ENCODE data around the gene PVALEF. TPM values are rescaled to one million over a fixed set of nuclear protein-coding genes. Genes with fewer than 3 reads are reported as not detected.

PVALEF gene
- total RNA-seq, 2 experiments from 2014 or later = not detected

DNA sequence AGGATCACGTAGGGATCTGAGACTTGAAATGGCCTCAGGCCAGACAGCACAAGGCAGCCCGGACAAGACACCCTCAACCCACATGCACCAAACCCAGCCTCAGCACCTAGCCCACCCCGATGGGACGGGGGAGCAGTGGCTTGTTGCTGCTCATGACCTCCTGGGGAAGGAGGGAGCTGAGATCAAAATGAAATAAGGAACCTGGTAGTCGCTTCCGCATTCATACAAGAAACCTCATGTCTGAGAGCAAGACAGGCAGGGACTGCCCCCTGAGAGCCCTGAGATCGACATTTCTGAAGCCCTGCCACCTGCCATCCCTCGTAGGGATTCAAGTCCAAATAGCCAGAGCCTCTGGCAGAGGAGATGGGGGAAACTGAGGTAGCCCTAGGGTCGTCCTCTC is 63.1 kb downstream of the PVALEF start:
- ChIA-PET POLR2A (interaction anchor here (0.8 kb wide), 1 partner anchor 10 kb away, joined by 3 read pairs; the partner anchor contains the start of genes NDUFAF8 and TEPSIN), CTCF (no interaction called here)

DNA sequence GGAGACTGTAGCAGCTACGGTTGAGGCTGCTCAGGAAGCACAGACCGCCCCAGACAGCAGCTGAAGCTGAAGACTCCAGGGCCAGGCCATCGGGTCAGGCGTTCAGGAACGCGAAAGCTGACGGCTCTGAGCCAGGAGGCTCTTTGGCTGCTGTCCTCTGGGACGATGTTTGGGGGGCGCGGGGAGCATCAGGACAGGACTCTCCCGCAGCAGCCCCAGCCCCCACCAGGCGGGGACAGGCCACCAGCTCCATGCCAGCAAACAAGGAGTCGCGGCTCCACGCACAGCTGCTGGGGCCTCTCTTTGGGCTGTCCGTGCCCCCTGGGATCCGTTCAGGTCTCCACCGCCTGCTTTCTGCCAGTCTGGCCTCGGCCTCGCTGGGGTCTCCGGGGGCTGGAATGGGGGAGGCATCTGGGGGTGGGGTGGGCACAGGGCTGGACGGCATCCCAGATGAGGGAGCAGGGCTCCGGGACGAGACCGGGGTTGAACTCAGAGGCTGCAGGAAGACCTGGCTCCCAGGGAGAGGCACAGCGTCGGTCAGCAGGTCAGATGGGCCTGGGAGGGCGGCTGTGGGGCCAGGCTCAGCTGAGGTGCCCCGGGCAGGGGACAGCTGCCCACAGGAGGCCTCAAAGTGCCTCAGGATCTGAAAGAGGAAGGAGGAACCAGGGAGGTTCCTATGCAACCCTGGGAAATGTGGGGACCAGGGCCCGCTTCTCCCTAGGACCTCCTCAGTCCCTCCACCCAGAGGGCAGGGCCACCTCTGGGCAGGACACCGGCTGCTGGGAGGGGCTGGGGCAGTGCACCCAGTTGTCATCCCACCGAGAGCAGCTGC is 63.7 kb downstream of the PVALEF start:
- ChIA-PET CTCF (no interaction called here), POLR2A (interaction anchor here (0.8 kb wide), 1 partner anchor 10 kb away, joined by 3 read pairs; the partner anchor contains the start of genes NDUFAF8 and TEPSIN)

DNA sequence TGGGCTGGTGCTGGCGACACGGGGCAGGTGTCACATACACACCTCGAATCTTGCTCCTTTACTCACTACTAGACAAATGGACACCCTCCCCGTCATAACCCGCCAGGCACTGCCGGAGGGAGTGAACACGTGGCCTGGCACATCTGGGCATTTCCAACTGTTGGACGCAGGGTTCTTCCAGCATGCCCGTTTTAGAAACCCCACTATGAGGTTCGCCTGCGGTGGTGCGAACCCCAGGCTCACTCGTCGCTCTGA is 64.3 kb downstream of the PVALEF start:
- ChIA-PET POLR2A (no interaction called here), CTCF (no interaction called here)

DNA sequence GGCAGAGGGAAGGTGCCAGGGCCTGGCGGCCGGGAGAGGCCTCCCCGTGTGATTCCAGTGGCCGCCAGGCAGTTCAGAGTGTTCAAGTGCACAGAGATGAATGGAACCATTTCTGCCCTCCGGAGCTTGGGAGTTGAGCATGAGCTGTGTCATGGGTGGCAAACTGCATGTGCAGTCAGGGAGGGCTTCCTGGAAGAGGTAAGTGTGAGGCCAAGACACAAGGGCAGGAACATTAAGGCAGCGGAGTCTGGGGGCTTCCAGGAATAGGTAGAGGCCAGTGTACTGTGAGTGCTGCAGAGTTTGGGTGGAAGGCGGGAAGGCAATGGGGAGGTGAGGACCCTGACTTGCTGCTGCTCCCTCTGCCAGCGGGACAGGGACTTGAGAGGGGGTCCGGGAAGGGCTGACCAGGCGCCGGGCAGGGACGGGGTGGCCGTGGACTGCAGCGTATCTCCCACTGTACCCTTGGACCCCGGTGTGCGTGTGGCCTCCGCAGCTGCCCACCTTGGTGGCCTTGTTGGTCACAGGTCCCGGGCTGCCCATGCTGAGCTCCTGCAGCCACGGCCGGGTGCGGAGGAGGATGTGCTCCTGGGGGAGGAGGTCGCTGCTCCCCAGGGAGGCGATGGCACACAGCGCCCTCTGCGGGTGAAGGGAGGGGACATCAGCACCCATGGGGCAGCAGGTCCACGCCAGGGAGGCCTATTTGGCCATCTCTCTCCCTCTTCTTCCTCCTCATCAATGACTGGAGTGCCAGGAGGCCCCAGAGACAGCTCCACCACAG is 64.9 kb downstream of the PVALEF start:
- POLR2A ChIA-PET = no interaction called here
- CTCF ChIA-PET = no interaction called here

DNA sequence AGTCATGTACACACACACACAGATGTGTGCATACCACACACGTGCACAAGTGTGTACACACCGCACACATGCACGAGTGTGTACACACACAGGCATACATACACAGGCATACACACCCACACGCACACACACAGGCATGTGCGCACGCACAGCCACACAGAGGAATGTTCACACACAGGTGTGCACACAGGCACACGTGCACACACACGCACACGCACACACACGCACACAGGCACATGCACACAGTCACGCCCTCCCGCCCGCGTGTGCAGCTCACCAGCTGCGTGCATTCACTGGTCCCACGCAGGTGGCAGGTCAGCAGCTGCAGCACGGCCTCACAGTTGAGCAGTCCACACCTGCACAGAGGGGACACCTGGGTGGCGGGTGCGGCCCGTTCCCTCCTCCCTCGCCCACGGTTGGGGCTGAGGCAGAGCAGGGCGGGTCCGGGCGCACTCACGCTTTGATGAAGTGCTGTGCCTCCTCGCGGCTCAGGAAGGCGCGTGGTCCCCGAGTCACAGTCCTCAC is 65.9 kb downstream of the PVALEF start:
- CTCF ChIA-PET = no interaction called here
- POLR2A ChIA-PET = no interaction called here

DNA sequence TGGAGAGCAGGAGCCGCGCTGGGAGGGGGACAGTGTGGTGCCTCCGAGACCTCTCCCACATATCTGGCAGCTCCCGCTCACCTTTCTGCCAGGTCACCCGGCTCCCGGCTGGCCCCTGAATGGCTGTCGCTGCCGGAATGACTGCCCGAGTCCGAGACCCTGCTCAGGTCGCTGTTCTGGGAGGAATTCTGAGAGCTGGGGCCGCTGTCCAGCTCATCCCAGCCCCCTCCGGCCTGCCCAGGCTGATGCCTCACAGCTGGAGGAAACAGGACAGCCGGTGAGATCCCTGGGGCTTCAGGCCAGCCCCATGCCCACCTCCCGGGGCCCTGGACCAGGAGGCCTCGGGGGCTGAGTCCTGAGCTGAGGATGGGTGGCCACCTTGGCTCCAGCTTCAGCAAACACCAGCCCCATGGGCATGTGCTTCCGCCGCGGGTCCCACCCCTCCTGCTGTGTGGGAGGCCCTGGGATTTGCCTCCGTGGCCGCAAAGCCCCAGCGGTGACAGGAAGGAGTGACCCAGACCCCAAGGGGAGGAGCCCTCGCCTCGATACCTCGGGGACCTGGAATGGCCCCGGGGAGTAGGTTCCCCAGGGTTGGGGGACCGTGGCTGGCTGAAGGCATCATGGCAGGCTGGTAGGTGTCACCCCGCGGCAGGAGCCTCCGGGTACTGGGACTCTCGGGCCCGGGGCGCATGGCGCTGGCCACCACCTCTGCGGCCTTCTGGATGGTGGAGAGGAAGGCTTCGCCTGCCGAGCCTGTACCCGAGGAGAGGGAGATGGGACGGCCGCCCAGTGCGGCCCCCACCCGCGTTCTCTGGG is 66.7 kb downstream of the PVALEF start:
- POLR2A ChIA-PET = interaction anchor here (0.5 kb wide), 1 partner anchor 128 kb away, joined by 4 read pairs; no protein-coding TSS in a partner anchor
- CTCF ChIA-PET = interaction anchor here (1.2 kb wide), 1 partner anchor 252 kb away, joined by 4 read pairs; no protein-coding TSS in a partner anchor

Other genes starting within 250 kb of the PVALEF start
- 10 to 100 TPM; 25.6 TPM for gene CHMP6, start 173.7 kb upstream of the PVALEF start, total RNA-seq
- 1 to 10 TPM; 5.8 to 6.3 TPM for gene BAIAP2, start 130.4 kb upstream of the PVALEF start, total RNA-seq
- under 1 TPM; 0.15 to 0.38 TPM for gene AATK, start 714 bp downstream of the PVALEF start, total RNA-seq
- gene CEP131, start 57.5 kb downstream of the PVALEF start, total RNA-seq = 10 to 100 TPM; 12.9 to 13.8 TPM
- gene TEPSIN, start 73.5 kb downstream of the PVALEF start, total RNA-seq = 10 to 100 TPM; 30.2 to 36.0 TPM
- gene NDUFAF8, start 73.8 kb downstream of the PVALEF start, total RNA-seq = 100 to 1,000 TPM; 107 to 122 TPM
- 10 to 100 TPM; 48.3 to 49.5 TPM for gene SLC38A10, start 129.8 kb downstream of the PVALEF start, total RNA-seq
- gene BAHCC1, start 229.9 kb downstream of the PVALEF start, total RNA-seq = not detected

All from activated CD8-positive, alpha-beta memory T cell treated with anti-CD3 and anti-CD28 coated beads for 36 hours (primary cell).